HepG2 (cell line): Measurements from ENCODE around the gene L3MBTL4. TPM values are rescaled to one million over a fixed set of nuclear protein-coding genes. Genes with fewer than 3 reads are reported as not detected.
A peak's percentile ranks its signal among the peaks of the same experiment; 100 is the strongest.

Experiments used
- HNRNPL ChIP-seq: fragments of 200-400 bp; formaldehyde crosslinking; IDR thresholded peaks from 2 replicates; pipeline ENCODE4 v1.6.1; 2017; ENCODE audit warnings: mild to moderate bottlenecking, low read depth, low read length
- KMT2B ChIP-seq: IDR thresholded peaks from 2 replicates; pipeline ENCODE4 v1.6.1; 2016; ENCODE audit warnings: missing genetic modification reagents, missing compliant biosample characterization
- UBTF ChIP-seq: sonication (generic); formaldehyde crosslinking; IDR thresholded peaks from 2 replicates; pipeline ENCODE4 v1.4.0; 2020; ENCODE audit warnings: mild to moderate bottlenecking, missing genetic modification reagents
- ZBTB10 ChIP-seq: sonication (generic); formaldehyde crosslinking; IDR thresholded peaks from 2 replicates; pipeline ENCODE4 v1.4.0; 2020; ENCODE audit warnings: missing genetic modification reagents, borderline replicate concordance
- ZBTB42 ChIP-seq: sonication (generic); formaldehyde crosslinking; IDR thresholded peaks from 2 replicates; pipeline ENCODE4 v1.5.0; 2020; ENCODE audit warnings: mild to moderate bottlenecking, missing genetic modification reagents
- ZNF547 ChIP-seq: sonication (generic); formaldehyde crosslinking; IDR thresholded peaks from 2 replicates; pipeline ENCODE4 v1.5.1; 2020; ENCODE audit warnings: mild to moderate bottlenecking, missing genetic modification reagents
- ZSCAN31 ChIP-seq: sonication (generic); formaldehyde crosslinking; IDR thresholded peaks from 2 replicates; pipeline ENCODE4 v1.5.0; 2020; ENCODE audit warnings: low read depth, mild to moderate bottlenecking, missing genetic modification reagents
- polyA plus RNA-seq, 8 experiments: library from polyadenylated mRNA; depleted of rRNA in 3 of 8; stranded (reverse) in 7 of 8; unstranded in 1 of 8; fragments of >200 nt; fragmentation: Illumina TruSeq in 4 of 8; extraction: Trizol in 4 of 8; gene quantifications; 2 replicates each; pipeline versions ENCODE4 v1.2.1 to v1.2.3, GENCODE V29; 2011 to 2016; ENCODE audit warnings: low read depth in 4 of 8, missing spikeins in 1 of 8, mixed read lengths in 1 of 8; ENCODE audit not compliant: insufficient read depth in 1 of 8
- total RNA-seq, 5 experiments: library from RNA; depleted of rRNA; stranded (reverse); fragments of >200 nt; fragmentation: Illumina TruSeq; extraction: Trizol; gene quantifications; 2 replicates each; pipeline ENCODE4 v1.2.3, GENCODE V29; 2016; ENCODE audit warnings: low read depth in 1 of 5
- TF ChIP-seq, protein P1 (sequence below): sonication (generic); formaldehyde crosslinking; IDR thresholded peaks from 2 replicates; pipeline ENCODE4 v1.8.1; 2023; ENCODE audit warnings: mild to moderate bottlenecking, missing genetic modification reagents
- TF ChIP-seq, protein P2 (sequence below): sonication (generic); formaldehyde crosslinking; conservative IDR thresholded peaks from 2 replicates; pipeline ENCODE4 v1.8.0; 2022; ENCODE audit warnings: mild to moderate bottlenecking, moderate library complexity, missing genetic modification reagents
- TF ChIP-seq, protein P3 (sequence below), 2 experiments: sonication (generic) in 1 of 2; formaldehyde crosslinking in 1 of 2; IDR thresholded peaks; 2 replicates each; pipeline versions ENCODE4 v1.6.1 to v1.9.0; 2014 to 2022; ENCODE audit warnings: antibody characterized with exemption in 1 of 2, borderline replicate concordance in 1 of 2, inconsistent platforms in 1 of 2, low read depth in 1 of 2, missing genetic modification reagents in 1 of 2

Gene L3MBTL4
- total and polyA plus RNA-seq, 2 of the 13 experiments (the other 11 are each of a cell fraction or from before 2014, with no cell fraction given) = 10.8 to 13.3 TPM

DNA sequence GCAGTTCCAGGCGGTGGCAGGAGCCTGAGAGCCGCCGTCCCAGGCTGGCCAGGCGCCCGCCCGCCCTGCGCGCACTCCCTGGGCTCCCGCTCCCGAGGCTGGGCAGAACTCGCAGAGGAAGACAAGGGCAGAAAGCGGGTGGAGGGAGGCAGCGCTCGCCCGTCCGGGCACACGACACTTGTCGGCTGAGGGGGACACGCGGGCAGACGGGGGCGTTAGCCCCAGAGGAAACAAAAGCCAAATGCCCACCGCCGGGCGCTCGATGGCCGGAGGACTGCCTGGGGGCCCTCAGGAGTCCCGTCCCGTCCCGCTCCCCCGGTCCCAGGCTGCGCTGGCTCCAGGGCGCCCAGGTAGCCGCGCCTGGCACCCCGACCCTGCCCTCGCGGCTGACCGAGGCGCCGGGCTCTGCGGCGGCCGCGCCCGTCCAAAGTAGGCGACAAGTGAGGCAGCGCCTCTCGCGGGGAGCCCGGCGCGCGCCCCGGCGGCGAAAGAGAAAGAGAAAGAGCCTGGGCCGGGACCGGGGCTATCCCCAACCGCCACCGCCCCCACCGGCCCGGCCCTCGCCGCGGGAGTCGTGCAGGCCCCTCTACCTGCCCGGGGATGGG, 491 bp downstream of the L3MBTL4 start (continued):
- peak; percentile 95; the same call in 1 of the 2 replicates for TF ChIP-seq UBTF
- TF ChIP-seq, protein P1, sequence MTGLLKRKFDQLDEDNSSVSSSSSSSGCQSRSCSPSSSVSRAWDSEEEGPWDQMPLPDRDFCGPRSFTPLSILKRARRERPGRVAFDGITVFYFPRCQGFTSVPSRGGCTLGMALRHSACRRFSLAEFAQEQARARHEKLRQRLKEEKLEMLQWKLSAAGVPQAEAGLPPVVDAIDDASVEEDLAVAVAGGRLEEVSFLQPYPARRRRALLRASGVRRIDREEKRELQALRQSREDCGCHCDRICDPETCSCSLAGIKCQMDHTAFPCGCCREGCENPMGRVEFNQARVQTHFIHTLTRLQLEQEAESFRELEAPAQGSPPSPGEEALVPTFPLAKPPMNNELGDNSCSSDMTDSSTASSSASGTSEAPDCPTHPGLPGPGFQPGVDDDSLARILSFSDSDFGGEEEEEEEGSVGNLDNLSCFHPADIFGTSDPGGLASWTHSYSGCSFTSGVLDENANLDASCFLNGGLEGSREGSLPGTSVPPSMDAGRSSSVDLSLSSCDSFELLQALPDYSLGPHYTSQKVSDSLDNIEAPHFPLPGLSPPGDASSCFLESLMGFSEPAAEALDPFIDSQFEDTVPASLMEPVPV (CRISPR knock-in tag) = peak; percentile 39; the same call in 1 of the 2 replicates
- peak; percentile 75; the same call in 1 of the 2 replicates for TF ChIP-seq HNRNPL
- peak; percentile 23; the same call in 1 of the 2 replicates for TF ChIP-seq ZBTB10
- 0 out of 2 replicates have a peak, but pooled peaks have one; percentile 37 for TF ChIP-seq ZBTB42 (CRISPR knock-in tag)
- 0 out of 2 replicates have a peak, but pooled peaks have one; percentile 27 for TF ChIP-seq ZNF547 (CRISPR knock-in tag)
- TF ChIP-seq ZSCAN31 = 0 out of 2 replicates have a peak, but pooled peaks have one; percentile 54
- TF ChIP-seq, protein P2, sequence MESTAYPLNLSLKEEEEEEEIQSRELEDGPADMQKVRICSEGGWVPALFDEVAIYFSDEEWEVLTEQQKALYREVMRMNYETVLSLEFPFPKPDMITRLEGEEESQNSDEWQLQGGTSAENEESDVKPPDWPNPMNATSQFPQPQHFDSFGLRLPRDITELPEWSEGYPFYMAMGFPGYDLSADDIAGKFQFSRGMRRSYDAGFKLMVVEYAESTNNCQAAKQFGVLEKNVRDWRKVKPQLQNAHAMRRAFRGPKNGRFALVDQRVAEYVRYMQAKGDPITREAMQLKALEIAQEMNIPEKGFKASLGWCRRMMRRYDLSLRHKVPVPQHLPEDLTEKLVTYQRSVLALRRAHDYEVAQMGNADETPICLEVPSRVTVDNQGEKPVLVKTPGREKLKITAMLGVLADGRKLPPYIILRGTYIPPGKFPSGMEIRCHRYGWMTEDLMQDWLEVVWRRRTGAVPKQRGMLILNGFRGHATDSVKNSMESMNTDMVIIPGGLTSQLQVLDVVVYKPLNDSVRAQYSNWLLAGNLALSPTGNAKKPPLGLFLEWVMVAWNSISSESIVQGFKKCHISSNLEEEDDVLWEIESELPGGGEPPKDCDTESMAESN (CRISPR knock-in tag) = peak; percentile 39; the same call in 1 of the 2 replicates
- TF ChIP-seq, protein P3, sequence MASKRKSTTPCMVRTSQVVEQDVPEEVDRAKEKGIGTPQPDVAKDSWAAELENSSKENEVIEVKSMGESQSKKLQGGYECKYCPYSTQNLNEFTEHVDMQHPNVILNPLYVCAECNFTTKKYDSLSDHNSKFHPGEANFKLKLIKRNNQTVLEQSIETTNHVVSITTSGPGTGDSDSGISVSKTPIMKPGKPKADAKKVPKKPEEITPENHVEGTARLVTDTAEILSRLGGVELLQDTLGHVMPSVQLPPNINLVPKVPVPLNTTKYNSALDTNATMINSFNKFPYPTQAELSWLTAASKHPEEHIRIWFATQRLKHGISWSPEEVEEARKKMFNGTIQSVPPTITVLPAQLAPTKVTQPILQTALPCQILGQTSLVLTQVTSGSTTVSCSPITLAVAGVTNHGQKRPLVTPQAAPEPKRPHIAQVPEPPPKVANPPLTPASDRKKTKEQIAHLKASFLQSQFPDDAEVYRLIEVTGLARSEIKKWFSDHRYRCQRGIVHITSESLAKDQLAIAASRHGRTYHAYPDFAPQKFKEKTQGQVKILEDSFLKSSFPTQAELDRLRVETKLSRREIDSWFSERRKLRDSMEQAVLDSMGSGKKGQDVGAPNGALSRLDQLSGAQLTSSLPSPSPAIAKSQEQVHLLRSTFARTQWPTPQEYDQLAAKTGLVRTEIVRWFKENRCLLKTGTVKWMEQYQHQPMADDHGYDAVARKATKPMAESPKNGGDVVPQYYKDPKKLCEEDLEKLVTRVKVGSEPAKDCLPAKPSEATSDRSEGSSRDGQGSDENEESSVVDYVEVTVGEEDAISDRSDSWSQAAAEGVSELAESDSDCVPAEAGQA (IDR thresholded peaks at IDR 0.05; ENCODE audit: low read depth) = no peak
- TF ChIP-seq, protein P3 (CRISPR knock-in tag; IDR thresholded peaks at IDR 0.05; ENCODE audit: borderline replicate concordance) = 0 out of 2 replicates have a peak, but pooled peaks have one; percentile 14
- TF ChIP-seq KMT2B (CRISPR knock-in tag) = peak; percentile 18
